Esophagus squamous epithelium (tissue), 4 donors: Measurements from ENCODE around the gene ZNF93.

Experiments used
- POLR2A ChIP-seq, 4 donors: fragments of 450-650 bp; IDR thresholded peaks; one replicate each; pipeline ENCODE4 v1.6.1; 2017; ENCODE audit warnings: antibody characterized with exemption in 4 of 4, mild to moderate bottlenecking in 4 of 4, moderate library complexity in 3 of 4
- TF ChIP-seq, protein P1 (sequence below), 6 experiments: fragments of 450-650 bp in 4 of 6; fragments of 200-600 bp in 2 of 6; sonication (generic) in 2 of 6; IDR thresholded peaks; one replicate each; pipeline ENCODE4 v1.5.1; 2016 to 2019; ENCODE audit warnings: antibody characterized with exemption in 6 of 6, mild to moderate bottlenecking in 4 of 6, moderate library complexity in 4 of 6

DNA sequence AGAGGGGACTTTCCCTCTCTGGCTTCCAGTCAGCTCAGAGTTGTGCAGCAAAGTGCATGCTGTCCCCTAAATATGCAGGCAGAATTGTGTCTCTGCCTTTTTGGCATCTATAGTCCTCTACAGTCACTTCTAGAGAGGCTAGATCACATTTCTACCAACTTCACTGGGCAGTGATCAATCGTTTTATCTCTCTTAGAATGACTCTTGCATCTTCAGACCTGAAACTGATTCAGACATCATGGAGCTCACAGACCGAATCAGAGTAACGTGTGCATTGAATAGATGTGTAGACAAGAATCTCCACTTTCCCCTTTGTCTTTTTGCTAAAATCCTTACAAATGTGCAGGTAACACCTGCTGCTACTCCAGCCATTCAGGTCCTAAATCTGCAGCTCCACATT is 28.8 kb upstream of the ZNF93 start:
- TF ChIP-seq, protein P1, sequence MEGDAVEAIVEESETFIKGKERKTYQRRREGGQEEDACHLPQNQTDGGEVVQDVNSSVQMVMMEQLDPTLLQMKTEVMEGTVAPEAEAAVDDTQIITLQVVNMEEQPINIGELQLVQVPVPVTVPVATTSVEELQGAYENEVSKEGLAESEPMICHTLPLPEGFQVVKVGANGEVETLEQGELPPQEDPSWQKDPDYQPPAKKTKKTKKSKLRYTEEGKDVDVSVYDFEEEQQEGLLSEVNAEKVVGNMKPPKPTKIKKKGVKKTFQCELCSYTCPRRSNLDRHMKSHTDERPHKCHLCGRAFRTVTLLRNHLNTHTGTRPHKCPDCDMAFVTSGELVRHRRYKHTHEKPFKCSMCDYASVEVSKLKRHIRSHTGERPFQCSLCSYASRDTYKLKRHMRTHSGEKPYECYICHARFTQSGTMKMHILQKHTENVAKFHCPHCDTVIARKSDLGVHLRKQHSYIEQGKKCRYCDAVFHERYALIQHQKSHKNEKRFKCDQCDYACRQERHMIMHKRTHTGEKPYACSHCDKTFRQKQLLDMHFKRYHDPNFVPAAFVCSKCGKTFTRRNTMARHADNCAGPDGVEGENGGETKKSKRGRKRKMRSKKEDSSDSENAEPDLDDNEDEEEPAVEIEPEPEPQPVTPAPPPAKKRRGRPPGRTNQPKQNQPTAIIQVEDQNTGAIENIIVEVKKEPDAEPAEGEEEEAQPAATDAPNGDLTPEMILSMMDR (IDR thresholded peaks at IDR 0.05), result no peak
- TF ChIP-seq POLR2A (IDR thresholded peaks at IDR 0.05), result no peak
